Measurements from ENCODE around the gene APPBP2.

GRCh38 chr17:60529806-60530205 lies 3.8 kb upstream of the APPBP2 start:
- TF ChIP-seq POLR2AphosphoS5 (IDR thresholded peaks at IDR 0.05) (no peak), CTCF (IDR thresholded peaks at IDR 0.05) (no peak), EP300 (IDR thresholded peaks at IDR 0.05) (no peak), POLR2A (IDR thresholded peaks at IDR 0.05; ENCODE audit: low read depth) (no peak)

Measured in esophagus muscularis mucosa (tissue), 4 donors.